ENCODE measurements around the gene TMEM181.
"Not testable (repeated sequence)": the region's sequence is repeated elsewhere in the genome, so short reads cannot be mapped to it uniquely, and the experiment has no call there.

TMEM181 gene

DNA sequence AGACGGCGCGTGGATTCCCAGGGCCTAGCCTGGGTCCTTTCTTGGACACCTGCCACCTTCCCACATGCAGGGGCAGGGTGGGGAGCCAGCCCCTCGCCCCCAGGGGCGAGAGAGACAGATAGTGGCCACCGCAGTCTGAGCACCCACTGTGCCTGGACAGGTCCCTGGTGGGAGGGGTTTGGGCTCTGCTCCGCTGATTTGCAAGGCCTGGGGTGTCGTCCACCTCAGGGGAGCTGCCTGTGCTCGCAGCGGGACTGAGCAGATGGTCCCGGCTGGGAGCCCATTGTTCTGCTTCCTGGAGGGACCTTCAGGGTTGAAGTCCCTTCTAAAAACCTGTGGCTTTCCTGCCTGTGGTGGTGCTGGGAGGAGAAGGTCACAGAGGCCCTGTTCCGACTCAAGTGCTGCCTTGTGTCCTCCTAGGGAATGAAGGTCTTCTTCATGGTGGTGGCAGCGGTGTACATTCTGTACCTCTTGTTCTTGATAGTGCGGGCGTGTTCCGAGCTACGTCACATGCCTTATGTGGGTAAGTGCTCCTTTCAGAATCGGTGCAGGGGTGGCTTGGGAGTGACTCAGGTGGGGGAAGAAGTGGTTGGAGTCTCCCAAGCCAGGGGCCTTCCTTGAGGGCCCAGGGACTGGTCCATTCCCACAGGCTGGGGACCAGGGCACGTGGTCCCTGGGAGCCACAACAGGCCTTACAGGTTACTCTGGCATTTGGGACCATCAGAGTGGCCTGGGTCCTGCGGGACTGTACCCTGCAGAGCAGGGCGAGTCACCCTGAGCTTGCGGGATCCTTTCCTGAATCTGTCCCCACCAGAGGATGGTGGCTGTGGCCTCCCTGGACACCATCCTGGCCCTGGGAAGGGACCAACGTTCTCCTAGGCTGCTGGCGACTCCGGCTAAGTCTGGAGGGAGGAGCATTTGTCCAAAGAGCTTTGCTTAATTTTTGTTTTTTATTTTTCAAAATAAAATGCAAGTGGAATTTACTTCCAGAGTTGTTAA is 65.1 kb downstream of the TMEM181 start:
- DNase-seq, result no peak

- no peak for DNase-seq
Measured at GRCh38 chr6:158625881-158626305, 66.0 kb downstream of the TMEM181 start.

- DNase-seq, result no peak
Measured at GRCh38 chr6:158626360-158627167, 66.7 kb downstream of the TMEM181 start.

DNA sequence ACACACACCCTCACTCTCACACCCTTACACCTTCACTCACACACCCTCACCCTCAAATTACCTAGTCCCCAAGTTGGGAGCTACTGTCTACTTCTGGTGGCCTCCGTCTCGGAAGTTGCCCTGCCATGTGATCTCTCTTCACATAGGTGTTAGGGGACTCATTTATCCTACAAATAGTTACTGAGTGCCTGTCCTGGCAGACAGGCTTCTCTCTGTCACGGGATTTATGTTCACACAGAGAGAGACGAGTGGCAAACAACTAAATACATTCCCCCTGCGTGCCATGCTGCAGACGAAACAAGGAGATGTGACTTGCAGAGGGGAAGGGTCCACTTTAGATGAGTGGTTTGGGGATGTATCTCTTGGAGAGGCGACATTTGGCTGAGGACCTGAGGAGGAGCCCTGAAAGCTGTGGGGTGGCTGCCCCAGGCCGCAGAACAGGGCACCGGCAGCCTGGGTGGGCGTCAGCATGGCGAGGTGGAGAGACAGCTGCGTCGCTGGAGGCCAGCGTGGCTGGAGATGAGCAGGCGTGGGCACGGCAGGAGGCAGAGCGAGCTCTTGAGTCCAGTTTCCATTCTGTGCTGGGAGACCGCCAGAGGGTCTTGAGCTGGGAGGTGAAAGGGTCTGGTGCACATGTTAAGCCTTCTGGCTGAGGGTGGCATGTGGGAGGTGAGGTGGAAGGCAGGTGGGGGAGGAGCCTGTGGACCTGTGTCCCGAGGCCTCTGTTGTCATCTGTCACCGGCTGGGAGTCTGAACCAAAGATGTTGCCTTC is 67.5 kb downstream of the TMEM181 start:
- DNase-seq, result no peak

GRCh38 chr6:158627940-158628211 is 68.0 kb downstream of the TMEM181 start:
- no peak for DNase-seq

- no peak for DNase-seq
Measured at GRCh38 chr6:158628542-158628941, 68.7 kb downstream of the TMEM181 start.

DNA sequence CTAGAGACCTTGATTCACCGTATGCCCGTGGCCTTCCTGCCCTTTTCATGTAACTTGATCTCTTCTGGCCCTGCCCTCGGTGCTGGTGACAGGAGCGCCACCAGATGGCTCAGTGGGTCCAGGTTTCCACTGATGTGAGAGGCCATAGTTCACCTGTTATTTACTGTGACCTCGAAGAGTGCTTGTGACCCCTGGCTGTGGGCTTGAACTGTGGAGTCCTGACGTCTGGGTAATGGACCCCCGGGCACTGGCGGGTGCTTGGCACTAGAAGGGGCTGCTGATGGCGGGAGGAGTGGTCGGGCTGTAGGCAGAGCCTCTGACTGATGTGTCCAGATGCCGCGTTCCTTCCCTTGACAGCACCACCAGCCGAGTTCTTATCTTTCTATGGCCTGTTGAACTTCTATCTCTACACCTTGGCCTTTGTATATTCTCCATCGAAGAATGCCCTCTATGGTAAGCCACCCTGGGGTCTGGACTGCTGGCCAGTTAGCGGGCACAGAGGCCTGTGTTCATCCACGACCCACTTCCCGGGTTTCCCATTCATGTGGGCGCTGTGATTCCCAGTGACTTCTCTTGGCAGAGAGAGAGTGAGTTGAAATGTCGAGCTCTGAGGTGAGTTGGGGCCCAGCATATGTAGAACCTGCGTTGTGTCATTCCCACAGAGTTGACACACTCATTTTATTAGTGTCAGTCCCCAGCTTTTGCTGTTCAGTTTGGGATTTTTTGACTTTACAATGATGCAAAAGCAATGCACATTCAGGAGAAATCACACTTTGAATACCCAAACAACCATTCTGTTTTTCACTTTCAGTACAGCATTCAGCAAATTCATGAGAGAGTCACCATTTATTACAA is 69.7 kb downstream of the TMEM181 start:
- peak in 5 of 6 experiments; percentile 9 to 32 (median 22) for DNase-seq

DNA sequence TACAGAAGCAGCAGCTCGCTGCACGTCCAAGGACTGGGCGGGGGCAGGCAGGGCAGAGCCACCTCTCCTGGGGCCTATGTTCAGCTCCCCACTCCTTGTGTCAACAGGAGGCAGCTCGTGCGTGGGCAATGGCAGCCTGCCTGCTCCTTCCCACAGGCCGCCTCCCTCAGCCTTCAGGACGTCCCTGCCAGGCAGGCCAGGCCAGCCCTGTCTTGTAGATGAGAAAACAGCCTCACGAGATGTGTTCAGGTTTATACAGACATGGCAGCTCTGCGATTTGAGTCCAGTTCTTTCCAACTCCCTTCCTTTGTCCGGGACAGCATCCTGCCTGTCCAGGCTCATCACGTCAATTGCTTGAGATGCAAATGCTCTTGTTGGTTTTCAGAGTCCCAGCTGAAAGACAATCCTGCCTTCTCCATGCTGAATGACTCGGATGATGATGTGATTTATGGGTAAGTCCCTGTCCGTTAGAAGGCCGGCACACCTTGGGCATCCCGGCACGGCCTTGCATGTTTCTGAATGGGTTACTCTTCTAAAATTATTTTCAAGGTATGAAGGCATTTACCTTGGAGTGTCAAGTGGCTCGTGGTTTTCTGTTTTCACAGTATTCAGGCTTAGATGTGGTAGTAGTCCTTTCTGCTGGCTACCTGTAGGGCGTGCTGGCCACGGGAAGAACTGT is 71.2 kb downstream of the TMEM181 start:
- no peak for DNase-seq

DNA sequence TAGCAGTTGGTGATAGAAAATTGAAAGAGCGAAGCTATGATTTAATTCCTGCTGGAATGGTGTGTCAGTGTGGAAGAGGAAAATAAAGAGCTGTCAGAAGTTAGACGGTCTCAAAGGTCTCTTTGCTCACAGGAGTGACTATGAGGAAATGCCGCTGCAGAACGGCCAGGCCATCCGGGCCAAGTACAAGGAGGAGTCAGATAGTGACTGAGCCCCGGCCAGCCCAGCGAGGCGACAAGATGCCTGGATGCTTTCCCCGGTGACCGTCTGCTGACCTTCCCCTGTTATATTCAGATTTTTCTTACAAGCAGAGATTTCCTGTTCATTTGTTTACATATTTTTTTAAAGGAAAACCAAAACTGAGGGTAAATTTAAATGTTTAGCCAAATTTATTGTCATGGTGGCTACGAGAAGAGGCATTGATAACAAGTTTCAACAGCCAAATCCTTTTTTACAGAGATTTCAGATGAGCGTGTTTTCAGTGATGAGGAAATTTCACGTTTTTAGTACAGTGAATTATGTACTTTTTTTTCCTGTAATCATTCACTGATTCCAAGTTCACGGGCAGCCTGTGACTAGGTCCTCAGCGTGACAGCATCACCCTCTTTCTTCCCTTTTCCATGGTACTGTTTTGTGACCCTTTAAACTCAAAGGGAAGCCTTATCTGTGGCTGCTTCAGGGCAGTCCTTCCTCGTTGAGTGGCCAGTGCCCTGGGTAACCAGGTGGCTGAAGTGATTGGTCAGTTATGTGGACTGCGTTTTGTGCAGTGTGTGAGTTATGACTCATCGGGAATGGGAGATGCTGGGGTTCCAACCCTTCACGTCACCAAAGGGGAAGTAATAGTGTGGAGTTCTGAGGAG is 72.0 kb downstream of the TMEM181 start:
- no peak for DNase-seq

GRCh38 chr6:158632538-158633119 is 72.7 kb downstream of the TMEM181 start:
- not testable (repeated sequence) for DNase-seq

GRCh38 chr6:158633127-158633526 is 73.2 kb downstream of the TMEM181 start:
- DNase-seq, result no peak

GRCh38 chr6:158634695-158635426 is 75.0 kb downstream of the TMEM181 start:
- peak in 3 of 6 experiments; percentile 64 to 70 (median 66) for DNase-seq

DNA sequence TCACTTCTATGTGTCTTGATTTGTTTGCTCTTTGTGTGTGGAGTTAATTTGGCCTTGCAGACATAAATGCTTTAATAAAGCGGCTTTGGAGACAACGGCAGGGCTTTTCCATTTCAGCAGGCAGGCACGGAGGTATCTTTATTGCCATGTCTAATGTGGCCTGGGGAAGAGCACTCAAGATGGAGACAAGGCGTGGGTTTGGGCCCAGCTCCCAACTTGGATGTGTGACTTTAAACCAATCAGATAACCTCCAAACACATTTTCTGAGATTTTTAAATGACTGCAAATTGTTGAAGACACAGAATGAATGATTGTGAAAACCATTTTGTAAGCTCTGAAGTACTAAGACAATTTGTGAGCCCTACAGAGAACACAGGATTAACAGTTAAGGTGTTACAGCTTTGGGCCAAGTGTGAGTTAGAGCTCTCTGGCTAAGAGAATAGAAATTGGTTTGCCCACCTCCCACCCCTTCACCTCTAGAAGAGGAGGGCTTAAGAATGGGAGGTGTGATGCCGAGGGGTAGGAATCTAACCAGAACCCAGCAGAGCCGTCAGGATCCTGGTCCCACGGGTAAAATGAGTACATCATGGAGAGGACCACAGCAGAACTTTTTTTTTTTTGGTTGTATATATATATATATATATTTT is 75.7 kb downstream of the TMEM181 start:
- DNase-seq, result no peak

- no peak for DNase-seq
Measured at GRCh38 chr6:158636778-158637177, 76.9 kb downstream of the TMEM181 start.

DNA sequence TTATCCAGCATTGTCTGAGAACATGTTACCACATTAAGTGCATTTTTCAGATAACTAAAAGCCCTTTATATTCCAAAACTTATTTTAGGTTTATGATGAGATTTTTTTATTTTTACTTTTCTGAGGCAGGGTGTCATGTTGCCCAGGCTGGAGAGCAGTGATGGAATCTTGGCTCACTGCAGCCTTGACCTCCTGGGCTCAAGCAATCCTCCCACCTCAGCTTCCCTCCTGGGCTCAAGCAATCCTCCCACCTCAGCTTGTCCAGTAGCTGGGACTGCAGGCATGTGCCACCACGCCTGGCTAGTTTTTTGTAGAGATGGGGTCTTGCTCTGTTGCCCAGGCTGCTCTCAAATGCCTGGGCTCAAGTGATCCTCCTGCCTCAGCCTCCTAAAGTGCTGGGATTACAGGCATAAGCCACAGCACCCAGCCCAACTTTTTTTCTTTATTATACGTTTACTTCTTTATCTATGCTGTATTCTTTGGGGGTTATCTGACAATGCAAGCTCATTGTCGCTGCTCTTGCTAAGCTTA is 78.5 kb downstream of the TMEM181 start:
- DNase-seq, result no peak

DNA sequence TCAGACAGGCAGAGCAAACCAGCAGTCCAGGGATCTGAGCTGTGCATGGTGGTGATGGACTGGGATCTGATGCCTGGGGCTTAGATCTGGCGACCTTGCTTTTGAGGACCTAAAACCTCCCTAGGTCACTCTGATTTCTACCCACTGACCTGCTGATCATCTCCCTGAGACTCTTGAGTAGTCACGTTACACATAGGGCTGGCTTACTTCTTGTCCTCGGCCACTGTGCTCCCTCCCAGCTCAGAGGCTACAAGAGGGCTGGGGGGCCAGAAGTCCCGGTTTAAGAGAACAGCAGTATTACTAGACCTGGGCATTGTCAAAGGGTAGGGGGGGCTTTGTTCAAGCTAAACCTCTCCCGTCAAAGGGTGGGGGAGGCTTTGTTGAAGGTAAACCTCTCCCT is 79.2 kb downstream of the TMEM181 start:
- no peak for DNase-seq

GRCh38 chr6:158640519-158640918 is 80.6 kb downstream of the TMEM181 start:
- DNase-seq, result no peak

- no peak for DNase-seq
Measured at GRCh38 chr6:158642097-158642601, 82.3 kb downstream of the TMEM181 start.
